Activated CD4-positive, alpha-beta T cell treated with anti-CD3 and anti-CD28 coated beads, Interleukin-2, Interleukin-6, amounts not matched to agents 100 ng/mL and 50 ng/mL, durations not matched to agents 16 hours and 8 hours (primary cell): ENCODE results near the gene ZCCHC24.

ENCODE experiments used
- DNase-seq: peaks from one replicate; pipeline ENCODE4 v3.0.0-alpha.2; 2020

ZCCHC24 gene

GRCh38 chr10:79357180-79357579, 88.2 kb downstream of the ZCCHC24 start:
- DNase-seq = no peak

DNA sequence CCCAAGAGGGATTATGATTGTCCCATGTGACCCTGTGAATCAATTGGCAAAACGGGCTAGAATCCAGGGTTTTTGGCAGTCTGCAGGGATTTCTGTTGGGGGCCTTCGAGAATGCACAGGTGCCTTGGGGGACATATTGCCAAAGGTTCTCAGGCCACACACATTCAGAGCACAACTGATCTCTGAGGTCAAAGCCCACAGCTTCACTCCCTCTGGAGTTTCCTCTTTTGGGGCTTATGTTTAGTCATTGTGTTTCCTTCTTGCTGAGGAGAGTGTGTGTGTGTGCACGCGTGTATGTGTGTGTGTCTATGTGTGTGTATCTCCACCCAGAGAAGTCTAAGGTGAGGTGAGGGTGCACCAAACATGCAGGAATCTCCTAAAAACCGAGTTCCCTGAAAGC, 89.3 kb downstream of the ZCCHC24 start:
- peak; percentile 42 for DNase-seq

- no peak for DNase-seq
Observed at GRCh38 chr10:79355420-79356017, 89.9 kb downstream of the ZCCHC24 start.

DNA sequence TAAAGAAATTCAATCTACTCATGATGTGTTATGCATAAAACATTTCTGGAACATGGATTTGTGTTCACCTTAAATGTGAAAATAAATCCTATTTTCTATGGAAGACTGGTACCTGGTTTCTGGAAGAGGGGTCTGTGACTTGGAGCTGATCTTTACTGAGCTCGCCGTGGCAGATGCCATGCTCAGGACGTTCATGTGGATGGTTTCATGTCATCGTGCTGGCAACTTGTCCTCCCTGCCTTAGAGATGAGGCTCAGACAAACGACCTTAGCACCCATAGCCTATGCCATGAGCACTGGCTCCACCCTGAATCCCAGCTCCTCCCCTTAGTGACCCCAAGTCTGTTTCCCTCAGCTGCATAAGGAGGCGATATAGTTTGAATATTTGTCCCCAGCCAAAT, 90.8 kb downstream of the ZCCHC24 start:
- no peak for DNase-seq

DNA sequence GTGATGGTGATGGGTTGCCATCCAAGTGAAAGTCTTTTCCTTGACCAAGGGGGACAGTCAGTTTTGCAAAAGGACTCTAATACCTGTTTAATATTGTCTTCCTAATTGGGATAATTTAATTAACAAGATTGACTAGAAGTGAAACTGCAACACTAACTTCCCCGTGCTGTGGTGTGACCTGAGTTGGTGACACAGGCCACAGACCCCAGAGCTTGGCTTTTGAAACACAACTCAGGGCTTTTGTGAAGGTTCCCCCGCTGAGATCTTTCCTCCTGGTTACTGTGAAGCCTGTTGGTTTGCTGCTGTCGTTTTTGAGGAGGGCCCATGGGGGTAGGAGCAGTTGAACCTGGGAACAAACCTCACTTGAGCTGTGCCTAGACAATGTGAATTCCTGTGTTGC, 91.3 kb downstream of the ZCCHC24 start:
- no peak for DNase-seq

- DNase-seq = no peak
Observed at GRCh38 chr10:79353726-79354125, 91.7 kb downstream of the ZCCHC24 start.

DNA sequence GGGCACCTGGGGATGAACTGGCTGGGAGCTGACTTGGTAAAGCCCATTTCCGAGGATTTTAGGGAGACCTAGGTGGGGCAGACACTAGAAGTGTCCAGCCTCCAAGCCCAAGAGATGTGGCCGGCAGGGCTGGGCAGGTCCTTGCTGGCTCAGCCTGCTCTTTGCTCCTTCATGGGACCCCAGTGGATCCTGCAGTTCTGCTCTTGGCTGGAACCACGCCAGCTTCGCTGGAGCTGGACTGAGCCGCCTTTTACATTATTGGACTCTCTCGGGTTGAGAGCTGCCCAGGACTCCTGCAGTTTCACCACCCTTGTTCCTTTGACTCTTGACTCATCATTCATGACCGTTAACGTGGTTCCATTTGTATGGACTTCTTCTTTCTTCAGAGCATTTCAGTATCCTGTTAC, 92.4 kb downstream of the ZCCHC24 start:
- no peak for DNase-seq

DNA sequence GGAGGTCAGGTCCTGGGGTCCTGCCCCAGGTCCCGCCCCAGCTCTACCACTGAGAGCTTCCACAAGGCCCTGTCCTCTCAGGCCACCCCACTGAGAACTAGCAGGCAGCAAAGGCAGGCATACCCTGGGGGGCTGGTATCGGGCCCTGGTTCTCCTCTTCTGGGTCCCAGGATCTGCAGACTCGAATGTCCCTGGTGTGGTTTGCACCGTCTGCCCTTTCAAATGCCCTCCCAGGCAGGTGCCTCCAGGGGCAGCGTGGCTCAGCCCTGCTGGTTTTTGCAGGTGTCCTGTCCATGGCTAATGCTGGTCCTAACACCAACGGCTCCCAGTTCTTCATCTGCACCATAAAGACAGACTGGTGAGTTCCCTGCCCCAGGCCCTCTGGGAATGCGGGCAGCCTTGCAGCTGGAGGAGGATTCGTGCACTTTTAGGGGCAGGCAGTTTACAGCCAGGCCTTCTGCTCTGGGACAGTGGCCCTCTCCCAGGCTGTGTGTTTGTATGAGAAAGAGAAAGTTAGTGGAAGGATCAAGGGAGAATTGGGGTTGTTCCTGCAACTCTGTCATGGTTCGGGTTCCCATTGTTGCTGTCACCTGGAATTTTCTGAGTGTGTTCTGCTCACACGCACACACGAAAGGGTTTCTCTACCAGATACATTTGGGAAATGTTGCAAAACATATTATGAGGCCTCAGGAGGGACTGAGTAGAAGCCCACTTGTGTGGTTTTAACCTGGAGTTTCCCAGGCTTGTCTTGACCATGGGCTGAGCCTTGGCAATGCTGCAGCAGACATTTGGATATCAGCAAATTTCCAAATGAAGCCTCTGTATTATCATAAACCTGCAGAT, 93.2 kb downstream of the ZCCHC24 start:
- DNase-seq = no peak

- DNase-seq = no peak
Observed at GRCh38 chr10:79351332-79351731, 94.1 kb downstream of the ZCCHC24 start.

- DNase-seq = no peak
Observed at GRCh38 chr10:79350407-79351154, 94.8 kb downstream of the ZCCHC24 start.

DNA sequence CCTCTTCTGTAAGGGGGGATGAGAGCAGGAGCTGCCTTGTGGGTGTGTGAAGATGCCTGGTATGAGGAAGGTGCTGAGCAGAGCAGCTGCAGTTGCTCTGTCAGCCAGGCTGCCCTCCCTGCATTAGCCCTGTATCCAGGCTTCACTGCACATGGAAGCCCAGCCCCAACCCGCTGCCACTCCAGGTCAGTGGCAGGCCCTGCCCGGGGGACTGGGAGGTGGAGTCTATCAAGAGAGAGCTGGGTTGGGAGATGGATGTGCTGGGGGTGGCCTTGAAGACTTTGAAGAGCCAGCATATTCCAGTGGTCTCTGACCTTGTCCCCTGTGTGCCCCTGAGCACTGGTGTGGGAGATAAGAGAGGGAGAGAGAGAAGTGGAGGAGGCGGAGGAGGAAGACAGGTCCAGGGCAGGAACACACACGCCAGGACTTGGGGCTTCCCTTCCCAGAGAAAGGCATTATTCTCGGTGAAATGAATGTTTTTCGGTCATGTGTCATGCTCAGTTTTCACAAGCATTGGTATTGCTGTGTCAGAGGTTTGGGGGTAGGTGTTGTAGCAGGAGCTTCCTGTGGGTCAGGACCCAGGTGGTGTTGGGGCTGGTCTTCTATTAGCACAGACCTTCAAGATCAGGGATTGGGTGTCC, 95.5 kb downstream of the ZCCHC24 start:
- no peak for DNase-seq

DNA sequence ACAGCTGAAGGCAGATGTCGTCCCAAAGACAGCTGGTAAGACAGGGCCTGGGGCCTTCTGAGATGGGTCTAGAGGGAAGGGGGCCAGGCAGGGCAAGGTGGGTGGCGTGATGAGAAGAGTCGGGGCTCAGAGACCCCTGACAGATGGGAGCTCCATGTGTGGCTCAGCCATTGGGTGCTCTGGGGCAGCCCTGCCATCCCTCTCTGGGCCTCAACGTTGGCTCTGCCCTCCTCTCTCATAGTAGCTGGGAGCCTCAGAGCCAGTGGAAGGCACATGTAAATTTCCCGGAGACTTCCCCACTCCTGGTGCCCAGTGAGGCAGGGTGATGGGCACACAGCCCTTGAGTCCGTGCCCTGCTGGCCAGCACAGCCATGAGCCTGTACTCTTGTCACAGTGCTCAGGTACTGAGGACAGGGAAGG, 96.3 kb downstream of the ZCCHC24 start:
- DNase-seq = no peak

DNA sequence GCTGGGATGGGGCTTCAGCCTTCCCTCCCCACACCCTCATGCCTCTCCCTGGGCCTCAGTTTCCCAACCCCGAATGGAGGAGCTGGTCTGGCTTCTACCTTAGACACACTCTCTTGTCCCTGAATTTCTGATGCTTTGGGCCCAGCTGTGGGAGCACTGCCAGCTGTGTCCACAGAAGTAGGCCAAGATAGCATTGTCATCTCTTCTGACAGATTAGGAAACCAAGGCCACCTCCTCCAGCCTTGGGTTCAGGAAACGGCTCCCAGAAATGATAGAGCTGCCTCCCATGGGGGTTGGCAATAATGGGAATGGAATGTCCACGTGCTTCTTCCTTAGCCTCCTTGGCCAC, 96.8 kb downstream of the ZCCHC24 start:
- DNase-seq = no peak

DNA sequence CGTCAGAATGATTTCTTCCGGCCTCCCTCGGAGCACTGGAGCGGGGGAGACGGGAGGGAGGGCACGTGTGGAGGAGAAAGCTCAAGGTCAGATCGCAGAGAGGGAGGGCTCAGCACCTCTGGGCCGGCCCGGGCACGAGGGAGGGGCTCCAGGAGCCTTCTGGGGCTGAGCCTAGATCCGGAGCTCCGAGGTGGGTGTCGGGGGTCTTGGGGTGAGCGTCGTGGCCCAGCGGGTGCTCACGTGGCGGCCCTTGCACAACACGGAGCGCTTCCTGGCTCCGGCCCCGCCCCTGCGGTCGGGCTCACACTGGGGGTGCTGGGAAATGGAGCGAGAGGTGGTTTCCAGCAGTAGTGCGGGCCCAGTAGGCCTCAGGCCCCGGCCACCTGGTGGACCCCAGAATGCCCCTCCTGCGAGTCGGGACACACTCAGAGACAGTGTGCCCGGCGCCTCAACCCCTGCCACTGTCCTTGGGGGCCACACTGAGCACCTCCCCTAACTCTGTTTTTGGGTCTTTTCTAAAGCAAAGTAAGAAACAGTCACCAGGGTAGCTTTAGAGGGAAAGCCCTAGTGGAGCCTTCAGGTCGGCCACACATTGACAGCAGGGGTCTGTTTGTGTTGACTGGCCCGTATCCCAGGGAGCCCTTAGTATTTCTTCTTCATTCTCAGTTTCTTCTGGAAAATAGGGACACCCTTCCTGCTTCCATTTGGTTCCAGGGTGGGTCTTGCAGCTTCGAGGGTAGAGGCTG, 97.4 kb downstream of the ZCCHC24 start:
- peak; percentile 89 for DNase-seq

- peak; percentile 98 for DNase-seq
Observed at GRCh38 chr10:79347226-79347893, 98.1 kb downstream of the ZCCHC24 start, which contains the start of gene PPIF. Gene PPIF (plus strand): TSS chr10:79347469. CDS start chr10:79347549, 80 bp downstream.

- DNase-seq = no peak
Observed at GRCh38 chr10:79346388-79347225, 98.8 kb downstream of the ZCCHC24 start.

GRCh38 chr10:79346012-79346340, 99.4 kb downstream of the ZCCHC24 start:
- no peak for DNase-seq

- DNase-seq = no peak
Observed at GRCh38 chr10:79345241-79346011, 100.0 kb downstream of the ZCCHC24 start.

DNA sequence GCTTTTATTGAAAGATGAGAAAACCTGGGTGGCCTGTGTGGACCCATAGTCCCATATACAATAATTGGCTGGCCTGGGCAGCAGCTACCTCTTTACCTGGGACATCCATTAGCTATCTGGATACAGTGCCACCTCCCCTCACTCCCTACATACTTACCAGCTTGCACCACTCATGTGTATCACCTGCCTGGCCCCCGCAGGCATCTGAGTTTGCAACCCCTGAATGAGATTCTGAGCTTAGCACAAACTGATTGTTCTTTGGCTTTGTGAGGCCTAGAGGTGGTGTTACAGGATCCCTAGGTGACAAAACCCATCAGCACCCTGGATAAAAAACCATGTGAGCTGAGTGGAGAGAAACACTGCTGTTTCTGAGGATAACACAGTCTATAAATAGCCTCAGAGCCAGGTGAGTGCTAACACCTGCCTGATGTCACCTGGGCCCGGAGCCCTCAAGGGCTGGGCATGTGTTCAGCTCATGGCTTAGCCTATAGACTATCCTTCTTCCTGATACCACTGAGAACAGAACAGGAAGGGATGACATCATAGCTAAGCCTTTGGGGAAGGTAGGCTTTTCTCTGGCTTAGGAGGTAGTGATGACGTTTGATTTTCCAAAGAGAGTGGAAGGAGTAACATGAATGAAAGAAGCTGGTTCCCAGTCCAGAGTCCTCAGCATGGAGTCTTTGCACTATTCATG, 100.8 kb downstream of the ZCCHC24 start:
- DNase-seq = no peak
